ENCODE measurements around the gene ZFP62. TPM values are rescaled to one million over a fixed set of nuclear protein-coding genes. Genes with fewer than 3 reads are reported as not detected.

The ZFP62 gene
- total and polyA plus RNA-seq, 2 of the 4 experiments (the other 2 are of a cell fraction), result 8.2 to 20.3 TPM

DNA sequence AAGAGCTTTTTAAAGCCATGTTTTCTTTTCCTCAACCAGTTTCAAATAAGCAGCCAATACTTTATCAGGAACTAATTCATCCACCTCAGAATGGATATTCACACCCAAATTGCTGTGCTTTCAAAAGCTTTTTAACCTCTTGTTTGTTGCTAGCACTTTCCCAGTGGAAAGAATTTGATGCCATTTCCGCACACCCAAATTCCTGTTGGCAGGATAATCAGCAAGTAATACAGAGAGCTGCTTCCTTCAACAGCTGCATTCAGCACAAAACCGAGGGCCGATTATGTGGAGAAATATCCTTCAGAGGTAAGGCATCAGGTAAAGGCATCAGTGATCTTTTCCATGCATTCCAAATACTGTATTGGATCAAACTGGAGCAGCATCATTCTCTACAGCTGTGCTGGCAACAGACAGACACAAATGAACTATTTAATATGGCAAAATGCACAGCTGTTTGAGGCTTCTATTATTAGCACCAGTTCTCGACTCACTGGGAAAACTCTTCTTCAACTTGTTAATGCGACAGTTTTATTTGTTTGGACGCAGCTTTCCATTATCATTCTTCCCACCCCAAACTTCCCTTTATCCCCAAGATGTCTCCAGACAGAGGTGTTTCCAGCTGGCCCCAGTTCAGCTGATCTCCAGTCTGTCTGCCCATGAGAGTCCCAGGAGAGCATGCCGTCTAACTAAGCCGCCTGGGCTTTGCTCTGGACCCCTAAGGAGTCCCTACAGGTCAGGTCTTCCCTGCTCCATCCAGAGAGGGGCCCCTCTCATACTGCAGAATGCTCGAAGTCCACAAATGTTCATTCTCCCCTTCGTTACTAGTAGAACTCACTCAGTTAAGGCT, 36.2 kb downstream of the ZFP62 start:
- dilution Hi-C loops (cut with HindIII; ENCODE audit: low sequenced_read_pairs, unreplicated experiment) (no loop called here), intact Hi-C loops (cut with micrococcal nuclease) (no loop called here), in situ Hi-C loops (cut with MboI; ENCODE audit: low sequenced_read_pairs) (no loop called here)
- peaks cover 14% of the 10 kb centered on the region for H3K4me1 ChIP-seq (ENCODE audit: control insufficient read depth, insufficient read depth, low read length)
- H2BK5ac ChIP-seq (ENCODE audit: low read depth, low read length, poor library complexity, severe bottlenecking), result no peak overlapping the region
- no peak for ATAC-seq (ENCODE audit: low read depth)
- no peak overlapping the region for H4K8ac ChIP-seq (ENCODE audit: low read depth in 2 of 2, low read length in 2 of 2)
- H3K27ac ChIP-seq (ENCODE audit: insufficient read depth, low read length), result no peak overlapping the region
- peaks cover 8% of the 10 kb centered on the region for H3K9me1 ChIP-seq (ENCODE audit: insufficient read depth, low read length)
- no peak overlapping the region for H3K56ac ChIP-seq (ENCODE audit: extremely low read depth, insufficient read depth, low read length)
- no peak for DNase-seq
- no peak overlapping the region for H4K5ac ChIP-seq (ENCODE audit: low read depth, low read length)
- ChIA-PET POLR2A (ENCODE audit: unreplicated experiment) (no interaction called here), CTCF (interaction anchor here (0.9 kb wide), 1 partner anchor 224 kb away, joined by 3 read pairs; no protein-coding TSS in a partner anchor)
- H2AK9ac ChIP-seq (replicated peaks; ENCODE audit: low read depth, low read length, poor library complexity), result no peak overlapping the region
- no peak overlapping the region for H2AK5ac ChIP-seq (ENCODE audit: low read depth, low read length)
- H4K20me1 ChIP-seq (ENCODE audit: insufficient read depth, low read length), result no peaks in the 10 kb centered on the region
- TF ChIP-seq, protein P1, sequence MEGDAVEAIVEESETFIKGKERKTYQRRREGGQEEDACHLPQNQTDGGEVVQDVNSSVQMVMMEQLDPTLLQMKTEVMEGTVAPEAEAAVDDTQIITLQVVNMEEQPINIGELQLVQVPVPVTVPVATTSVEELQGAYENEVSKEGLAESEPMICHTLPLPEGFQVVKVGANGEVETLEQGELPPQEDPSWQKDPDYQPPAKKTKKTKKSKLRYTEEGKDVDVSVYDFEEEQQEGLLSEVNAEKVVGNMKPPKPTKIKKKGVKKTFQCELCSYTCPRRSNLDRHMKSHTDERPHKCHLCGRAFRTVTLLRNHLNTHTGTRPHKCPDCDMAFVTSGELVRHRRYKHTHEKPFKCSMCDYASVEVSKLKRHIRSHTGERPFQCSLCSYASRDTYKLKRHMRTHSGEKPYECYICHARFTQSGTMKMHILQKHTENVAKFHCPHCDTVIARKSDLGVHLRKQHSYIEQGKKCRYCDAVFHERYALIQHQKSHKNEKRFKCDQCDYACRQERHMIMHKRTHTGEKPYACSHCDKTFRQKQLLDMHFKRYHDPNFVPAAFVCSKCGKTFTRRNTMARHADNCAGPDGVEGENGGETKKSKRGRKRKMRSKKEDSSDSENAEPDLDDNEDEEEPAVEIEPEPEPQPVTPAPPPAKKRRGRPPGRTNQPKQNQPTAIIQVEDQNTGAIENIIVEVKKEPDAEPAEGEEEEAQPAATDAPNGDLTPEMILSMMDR (conservative IDR thresholded peaks at IDR 0.05; ENCODE audit: low read depth, low read length), result no peak
- TF ChIP-seq CHD1 (IDR thresholded peaks at IDR 0.05; ENCODE audit: low read depth, low read length) (no peak), MAFK (IDR thresholded peaks at IDR 0.05; ENCODE audit: low read depth, low read length) (no peak), RFX5 (IDR thresholded peaks at IDR 0.05; ENCODE audit: low read depth, low read length) (no peak)
- TF ChIP-seq, protein P2, sequence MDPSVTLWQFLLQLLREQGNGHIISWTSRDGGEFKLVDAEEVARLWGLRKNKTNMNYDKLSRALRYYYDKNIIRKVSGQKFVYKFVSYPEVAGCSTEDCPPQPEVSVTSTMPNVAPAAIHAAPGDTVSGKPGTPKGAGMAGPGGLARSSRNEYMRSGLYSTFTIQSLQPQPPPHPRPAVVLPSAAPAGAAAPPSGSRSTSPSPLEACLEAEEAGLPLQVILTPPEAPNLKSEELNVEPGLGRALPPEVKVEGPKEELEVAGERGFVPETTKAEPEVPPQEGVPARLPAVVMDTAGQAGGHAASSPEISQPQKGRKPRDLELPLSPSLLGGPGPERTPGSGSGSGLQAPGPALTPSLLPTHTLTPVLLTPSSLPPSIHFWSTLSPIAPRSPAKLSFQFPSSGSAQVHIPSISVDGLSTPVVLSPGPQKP (IDR thresholded peaks at IDR 0.05; ENCODE audit: borderline replicate concordance, low read depth, low read length), result no peak
- no peak overlapping the region for H3K9ac ChIP-seq (ENCODE audit: low read depth, low read length)
- H3K79me1 ChIP-seq (ENCODE audit: low read depth in 1 of 2, low read length in 2 of 2), result peaks cover 2% of the 10 kb centered on the region in 2 experiments; a peak in 2 of 4 replicates
- no peak overlapping the region for H4K91ac ChIP-seq (ENCODE audit: insufficient read depth, low read depth, low read length)
- H3K18ac ChIP-seq (ENCODE audit: low read depth, low read length), result 0 out of 2 replicates have a peak overlapping the region, but pooled peaks have one; percentile 6
- 55% methylated on average over 5 of the region's 10 CpGs; no CpG with 5 or more reads in 1 of the 2 experiments for WGBS, 2 experiments (ENCODE audit: extremely low coverage in 2 of 2, insufficient read length in 1 of 2)
- H2BK20ac ChIP-seq (ENCODE audit: low read depth, low read length), result no peak overlapping the region
- BruUV-seq (replicated peaks), result no TSS peak
- H2AFZ ChIP-seq (replicated peaks; ENCODE audit: low read length, poor library complexity), result no peak overlapping the region
- H3K4me2 ChIP-seq (ENCODE audit: low read depth, low read length), result no peak overlapping the region
- H3K23ac ChIP-seq (ENCODE audit: low read depth, low read length), result no peak overlapping the region
- no peaks in the 10 kb centered on the region for H3K27me3 ChIP-seq (ENCODE audit: control insufficient read depth, insufficient read depth, low read length)
- H3K9me3 ChIP-seq (ENCODE audit: control insufficient read depth, insufficient read depth, low read length), result no peaks in the 10 kb centered on the region
- no peak overlapping the region for H3K4ac ChIP-seq (ENCODE audit: low read depth, low read length)
- H3K14ac ChIP-seq (replicated peaks; ENCODE audit: low read depth, low read length), result 0 out of 2 replicates have a peak overlapping the region, but pooled peaks have one; percentile 12
- H3K4me3 ChIP-seq (ENCODE audit: insufficient read depth, low read depth, low read length), result no peak overlapping the region
- no peak overlapping the region for H2BK15ac ChIP-seq (ENCODE audit: low read depth, low read length)
- no peak overlapping the region for H2BK120ac ChIP-seq (ENCODE audit: low read depth, low read length)
- peaks cover under 1% of the 10 kb centered on the region for H3K36me3 ChIP-seq (ENCODE audit: control insufficient read depth, insufficient read depth, low read length)

Measured in IMR-90 (cell line).